H1 (cell line): Measurements from ENCODE around the gene NCK2. TPM values are rescaled to one million over a fixed set of nuclear protein-coding genes. Genes with fewer than 3 reads are reported as not detected.

Experiments
- CEBPB ChIP-seq: IDR thresholded peaks from 2 replicates; pipeline ENCODE4 v1.6.1; 2012; ENCODE audit warnings: low read depth, low read length
- CHD7 ChIP-seq: fragments of 300-600 bp; sonication (generic); IDR thresholded peaks from 2 replicates; pipeline ENCODE4 v1.7.1; 2012; ENCODE audit warnings: low read length, moderate library complexity, mild to moderate bottlenecking, inconsistent platforms; ENCODE audit not compliant: insufficient replicate concordance
- CTBP2 ChIP-seq: IDR thresholded peaks from 2 replicates; pipeline ENCODE4 v1.7.0; 2011; ENCODE audit warnings: borderline replicate concordance, mild to moderate bottlenecking, moderate library complexity, mixed read lengths, low read length; ENCODE audit not compliant: insufficient read depth, insufficient read length
- KDM5A ChIP-seq: fragments of 200-600 bp; IDR thresholded peaks from 2 replicates; pipeline ENCODE4 v1.7.1; 2012; ENCODE audit warnings: mild to moderate bottlenecking, low read length, inconsistent platforms, mixed read lengths
- POLR2AphosphoS5 ChIP-seq: IDR thresholded peaks from 2 replicates; pipeline ENCODE4 v1.6.1; 2011; ENCODE audit warnings: low read depth, low read length
- RAD21 ChIP-seq, 2 experiments: IDR thresholded peaks in 1 of 2; conservative IDR thresholded peaks in 1 of 2; 2 replicates each; pipeline ENCODE4 v1.6.1; 2011; ENCODE audit warnings: low read depth in 2 of 2, low read length in 2 of 2, improper control_type of control experiment in 1 of 2, inconsistent platforms in 1 of 2, mild to moderate bottlenecking in 1 of 2, moderate library complexity in 1 of 2
- RBBP5 ChIP-seq: IDR thresholded peaks from 2 replicates; pipeline ENCODE4 v1.7.1; 2012; ENCODE audit warnings: low read depth, mild to moderate bottlenecking, inconsistent platforms, low read length, moderate library complexity, borderline replicate concordance
- SUZ12 ChIP-seq: fragments of 200-600 bp; sonication (generic); IDR thresholded peaks from 2 replicates; pipeline ENCODE4 v1.6.1; 2012; ENCODE audit warnings: mild to moderate bottlenecking, inconsistent platforms, low read length, moderate library complexity, mixed read lengths
- USF2 ChIP-seq: IDR thresholded peaks from 2 replicates; pipeline ENCODE4 v1.6.1; 2011; ENCODE audit warnings: low read length, improper control_type of control experiment
- YY1 ChIP-seq: IDR thresholded peaks from 2 replicates; pipeline ENCODE4 v1.6.1; 2011; ENCODE audit warnings: low read depth, mild to moderate bottlenecking, low read length
- ZNF274 ChIP-seq: IDR thresholded peaks from 2 replicates; pipeline ENCODE4 v1.7.0; 2012; ENCODE audit warnings: low read length, borderline replicate concordance; ENCODE audit errors: extremely low read depth
- polyA plus RNA-seq, 7 experiments: library from polyadenylated mRNA; depleted of rRNA in 3 of 7; stranded (reverse) in 5 of 7; unstranded in 2 of 7; fragments of >200 nt in 5 of 7; fragments of 200-250 nt in 2 of 7; gene quantifications; 1 replicate in 5 of 7; 2 replicates in 1 of 7; 4 replicates in 1 of 7; pipeline versions ENCODE4 v1.2.1 to v1.2.3, GENCODE V29; 2011 to 2013; ENCODE audit warnings: missing spikeins in 2 of 7, mixed read lengths in 2 of 7
- total RNA-seq: library from RNA; stranded (reverse); fragmentation: NEBNext Ultra II Directional; extraction: Animal tissue kit (Norgen Biotek cat#: 25700); gene quantifications from 2 replicates; pipeline ENCODE4 v1.2.1, GENCODE V29; 2021

Gene NCK2
- total and polyA plus RNA-seq, 2 of the 8 experiments (the other 6 are each of a cell fraction or from before 2014, with no cell fraction given) = 30.3 to 65.7 TPM

GRCh38 chr2:105886687-105887086 lies 142.0 kb downstream of the NCK2 start (continued):
- TF ChIP-seq CHD7 (no peak), CTBP2 (no peak), YY1 (no peak), CEBPB (no peak), SUZ12 (no peak), KDM5A (no peak), USF2 (no peak), RBBP5 (no peak), ZNF274 (no peak), POLR2AphosphoS5 (no peak), RAD21 (IDR thresholded peaks at IDR 0.05 in 1 of 2, conservative IDR thresholded peaks at IDR 0.05 in 1 of 2; ENCODE audit: low read depth in 2 of 2, low read length in 2 of 2) (no peak)
